PFSK-1 (cell line): ENCODE data around the gene SACS.

Source experiments
- POLR2AphosphoS5 ChIP-seq: IDR thresholded peaks from 2 replicates; pipeline ENCODE4 v1.6.1; 2012; ENCODE audit warnings: low read depth, mild to moderate bottlenecking, control low read depth, low read length, moderate library complexity
- TAF1 ChIP-seq: IDR thresholded peaks from 2 replicates; pipeline ENCODE4 v1.6.1; 2012; ENCODE audit warnings: low read length, control low read depth, borderline replicate concordance; ENCODE audit not compliant: insufficient read depth

- TF ChIP-seq POLR2AphosphoS5: no peak
- TF ChIP-seq TAF1: no peak
Measured at GRCh38 chr13:23386533-23386932, 47.0 kb downstream of the SACS start.
